Common myeloid progenitor, CD34-positive (primary cell): ENCODE measurements around the gene GABBR1.

ENCODE experiments used
- CTCF ChIA-PET: fragments of 350-600 bp; sonication (Branson Sonifier 250); formaldehyde crosslinking; loops from one replicate; lab custom pipeline; 2021; ENCODE audit warnings: antibody characterized with exemption; lab: Charles Lee
- POLR2A ChIA-PET: fragments of 350-600 bp; sonication (Branson Sonifier 250); formaldehyde crosslinking; loops from one replicate; lab custom pipeline; 2021; ENCODE audit warnings: antibody characterized with exemption; lab: Charles Lee
- DNase-seq, 3 donors: peaks; one replicate each; pipeline versions ENCODE4 v3.0.0 to v3.0.0-alpha.2; 2013
- H3K27ac ChIP-seq, 2 experiments: 1 replicate in 1 of 2; 2 replicates in 1 of 2; pipeline ENCODE4 v1.7.0; 2013; ENCODE audit warnings: inconsistent platforms in 2 of 2, low read length in 2 of 2, mild to moderate bottlenecking in 2 of 2, low read depth in 1 of 2, moderate library complexity in 1 of 2; ENCODE audit not compliant: severe bottlenecking in 2 of 2, insufficient read depth in 1 of 2, poor library complexity in 1 of 2
- H3K27me3 ChIP-seq, 5 experiments: replicated peaks in 2 of 5; 1 replicate in 3 of 5; 2 replicates in 2 of 5; pipeline versions ENCODE4 v1.6.1 to v1.7.0; 2013; ENCODE audit warnings: low read length in 4 of 5, mild to moderate bottlenecking in 2 of 5, moderate library complexity in 2 of 5, inconsistent platforms in 1 of 5; ENCODE audit not compliant: insufficient read depth in 5 of 5, control insufficient read depth in 4 of 5
- H3K36me3 ChIP-seq, 4 experiments: 1 replicate in 2 of 4; 2 replicates in 2 of 4; pipeline versions ENCODE4 v1.6.1 to v1.7.0; 2013; ENCODE audit warnings: low read length in 3 of 4, control low read depth in 1 of 4, mild to moderate bottlenecking in 1 of 4; ENCODE audit not compliant: control insufficient read depth in 4 of 4, insufficient read depth in 4 of 4
- H3K4me1 ChIP-seq, 4 experiments: 1 replicate in 3 of 4; 2 replicates in 1 of 4; pipeline versions ENCODE4 v1.6.1 to v1.7.1; 2013; ENCODE audit warnings: low read length in 3 of 4, mild to moderate bottlenecking in 3 of 4, control low read depth in 1 of 4, inconsistent platforms in 1 of 4, moderate library complexity in 1 of 4; ENCODE audit not compliant: control insufficient read depth in 4 of 4, insufficient read depth in 4 of 4; ENCODE audit errors: control extremely low read depth in 1 of 4
- H3K4me3 ChIP-seq, 7 experiments: 1 replicate in 4 of 7; 2 replicates in 3 of 7; pipeline versions ENCODE4 v1.5.1 to v1.7.0; 2013; ENCODE audit warnings: mild to moderate bottlenecking in 7 of 7, low read length in 6 of 7, moderate library complexity in 6 of 7, inconsistent platforms in 2 of 7, low read depth in 2 of 7, control low read depth in 1 of 7; ENCODE audit not compliant: insufficient read depth in 4 of 7, control insufficient read depth in 1 of 7; ENCODE audit errors: extremely low read depth in 1 of 7
- H3K9me3 ChIP-seq, 5 experiments: 1 replicate in 4 of 5; 2 replicates in 1 of 5; pipeline versions ENCODE4 v1.6.1 to v1.7.1; 2013; ENCODE audit warnings: low read length in 4 of 5, mild to moderate bottlenecking in 2 of 5, inconsistent platforms in 1 of 5, low read depth in 1 of 5, moderate library complexity in 1 of 5; ENCODE audit not compliant: control insufficient read depth in 4 of 5, insufficient read depth in 2 of 5; ENCODE audit errors: control extremely low read depth in 1 of 5
- WGBS: methylation state at CpG from one replicate; pipeline ENCODE4 v1.1.5; 2013; ENCODE audit not compliant: insufficient coverage; 5-methylcytosine and 5-hydroxymethylcytosine counted together

Gene GABBR1

GRCh38 chr6:29527564-29527963 is 105.4 kb downstream of the GABBR1 start:
- POLR2A ChIA-PET: no interaction called here
- H3K27ac ChIP-seq: no peak overlapping the region
- no peaks in the 10 kb centered on the region for H3K36me3 ChIP-seq
- peaks cover 0 to 18% (median 5%) of the 10 kb centered on the region in 4 experiments for H3K4me1 ChIP-seq
- peaks cover 0 to 5% (median 0%) of the 10 kb centered on the region in 5 experiments for H3K9me3 ChIP-seq
- CTCF ChIA-PET: interaction anchor here (1.5 kb wide), 1 partner anchor 21 kb away, joined by 4 read pairs; no protein-coding TSS in a partner anchor
- WGBS: 100% methylated on average over 2 of the region's 2 CpGs
- H3K4me3 ChIP-seq: no peak overlapping the region
- no peak for DNase-seq
- no peaks in the 10 kb centered on the region for H3K27me3 ChIP-seq

GRCh38 chr6:29527126-29527525 is 105.9 kb downstream of the GABBR1 start:
- H3K4me1 ChIP-seq: peaks cover 0 to 18% (median 5%) of the 10 kb centered on the region in 4 experiments
- ChIA-PET POLR2A (no interaction called here), CTCF (no interaction called here)
- H3K27me3 ChIP-seq: no peaks in the 10 kb centered on the region
- no peak overlapping the region for H3K4me3 ChIP-seq
- no peaks in the 10 kb centered on the region for H3K36me3 ChIP-seq
- peak in 2 of 3 donors; percentile 40 to 44 for DNase-seq
- no CpG with 5 or more reads among the region's 1 CpG for WGBS
- H3K9me3 ChIP-seq: peaks cover 0 to 5% (median 0%) of the 10 kb centered on the region in 5 experiments
- H3K27ac ChIP-seq: no peak overlapping the region

GRCh38 chr6:29525311-29525639 is 107.7 kb downstream of the GABBR1 start:
- Histone ChIP-seq H3K27me3 (no peaks in the 10 kb centered on the region), H3K4me1 (peaks cover 0 to 23% (median 5%) of the 10 kb centered on the region in 4 experiments), H3K9me3 (peaks cover 0 to 5% (median 0%) of the 10 kb centered on the region in 5 experiments), H3K36me3 (no peaks in the 10 kb centered on the region), H3K27ac (no peak overlapping the region), H3K4me3 (no peak overlapping the region)
- ChIA-PET POLR2A (no interaction called here), CTCF (interaction anchor here (1.4 to 1.8 kb wide), 4 partner anchors 11 to 35 kb away, joined by 3 to 4 read pairs (median 4); no protein-coding TSS in a partner anchor)
- no peak for DNase-seq
- WGBS: no CpG with 5 or more reads among the region's 1 CpG

GRCh38 chr6:29524444-29525310 is 108.3 kb downstream of the GABBR1 start:
- peaks cover 0 to 25% (median 5%) of the 10 kb centered on the region in 4 experiments for H3K4me1 ChIP-seq
- peak; percentile 14 to 77 (median 58) for DNase-seq
- H3K27ac ChIP-seq: no peak overlapping the region
- ChIA-PET POLR2A (no interaction called here), CTCF (interaction anchor here (1.4 to 1.8 kb wide), 4 partner anchors 10 to 34 kb away, joined by 3 to 4 read pairs (median 4); no protein-coding TSS in a partner anchor)
- H3K9me3 ChIP-seq: peaks cover 0 to 5% (median 0%) of the 10 kb centered on the region in 5 experiments
- 40% methylated on average over 4 of the region's 7 CpGs for WGBS
- H3K36me3 ChIP-seq: no peaks in the 10 kb centered on the region
- H3K27me3 ChIP-seq: no peaks in the 10 kb centered on the region
- peak overlapping the region in 1 of 7 experiments; percentile 1 for H3K4me3 ChIP-seq

GRCh38 chr6:29524044-29524443 is 108.9 kb downstream of the GABBR1 start:
- ChIA-PET CTCF (interaction anchor here (1.4 kb wide), 1 partner anchor 13 kb away, joined by 4 read pairs; no protein-coding TSS in a partner anchor), POLR2A (no interaction called here)
- Histone ChIP-seq H3K9me3 (peaks cover 0 to 5% (median 0%) of the 10 kb centered on the region in 5 experiments), H3K36me3 (no peaks in the 10 kb centered on the region), H3K27ac (no peak overlapping the region), H3K27me3 (no peaks in the 10 kb centered on the region), H3K4me3 (no peak overlapping the region), H3K4me1 (peaks cover 0 to 25% (median 5%) of the 10 kb centered on the region in 4 experiments)
- WGBS: no CpG with 5 or more reads among the region's 2 CpGs
- DNase-seq: no peak

- Histone ChIP-seq H3K27ac (no peak overlapping the region), H3K4me3 (no peak overlapping the region), H3K27me3 (no peaks in the 10 kb centered on the region), H3K4me1 (peaks cover 0 to 22% (median 5%) of the 10 kb centered on the region in 4 experiments), H3K9me3 (peaks cover 0 to 5% (median 0%) of the 10 kb centered on the region in 5 experiments), H3K36me3 (no peaks in the 10 kb centered on the region)
- CTCF ChIA-PET: no interaction called here
- DNase-seq: no peak
- POLR2A ChIA-PET: no interaction called here
- WGBS: 100% methylated on average over 1 of the region's 2 CpGs
Observed at GRCh38 chr6:29522227-29522626, 110.8 kb downstream of the GABBR1 start.
